ENCODE measurements around the gene FBXO10.
"Not testable (repeated sequence)": the region's sequence is repeated elsewhere in the genome, so short reads cannot be mapped to it uniquely, and the experiment has no call there.

The FBXO10 gene

DNA sequence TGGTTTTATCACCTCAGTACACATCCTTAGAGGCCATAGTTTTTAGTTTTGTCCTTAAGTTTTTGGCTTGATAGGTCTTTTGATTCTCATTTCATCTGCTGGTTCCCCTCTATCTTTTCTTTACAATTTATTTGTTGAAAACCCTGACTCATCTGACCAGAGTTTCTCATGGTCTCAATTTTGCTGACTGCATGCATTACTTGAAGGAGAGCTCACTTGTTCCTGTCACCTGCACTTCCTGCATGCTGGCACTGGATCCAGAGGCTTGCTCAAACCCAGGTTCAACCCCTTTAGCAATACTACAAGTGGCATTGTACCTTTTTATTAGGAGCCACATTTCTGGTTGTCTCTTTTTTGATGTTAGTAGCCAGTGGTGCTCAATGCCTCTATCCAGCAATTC lies 26.7 kb downstream of the FBXO10 start:
- DNase-seq = no peak

DNA sequence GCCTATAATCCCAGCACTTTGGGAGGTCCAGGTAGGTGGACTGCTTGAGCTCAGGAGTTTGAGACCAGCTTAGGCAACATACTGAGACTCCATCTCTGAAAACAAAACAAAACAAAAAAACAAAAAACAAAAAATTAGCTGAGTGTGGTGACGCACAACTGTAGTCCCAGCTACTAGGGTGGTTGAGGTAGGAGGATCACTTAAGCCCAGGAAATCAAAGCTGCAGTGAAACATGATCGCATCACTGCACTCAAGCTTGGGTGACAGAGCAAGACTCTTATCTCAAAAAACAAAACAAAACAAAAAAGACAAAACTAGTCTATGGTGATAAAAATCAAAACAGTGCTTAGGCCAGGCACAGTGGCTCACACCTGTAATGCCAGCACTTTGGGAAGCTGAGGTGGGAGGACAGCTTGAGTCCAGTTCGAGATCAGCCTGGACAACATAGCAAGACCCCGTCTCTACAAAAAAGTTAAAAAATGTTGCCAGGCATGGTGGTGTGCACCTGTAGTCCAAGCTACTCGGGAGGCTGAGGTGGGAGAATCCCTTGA lies 28.8 kb downstream of the FBXO10 start:
- no peak for DNase-seq

DNA sequence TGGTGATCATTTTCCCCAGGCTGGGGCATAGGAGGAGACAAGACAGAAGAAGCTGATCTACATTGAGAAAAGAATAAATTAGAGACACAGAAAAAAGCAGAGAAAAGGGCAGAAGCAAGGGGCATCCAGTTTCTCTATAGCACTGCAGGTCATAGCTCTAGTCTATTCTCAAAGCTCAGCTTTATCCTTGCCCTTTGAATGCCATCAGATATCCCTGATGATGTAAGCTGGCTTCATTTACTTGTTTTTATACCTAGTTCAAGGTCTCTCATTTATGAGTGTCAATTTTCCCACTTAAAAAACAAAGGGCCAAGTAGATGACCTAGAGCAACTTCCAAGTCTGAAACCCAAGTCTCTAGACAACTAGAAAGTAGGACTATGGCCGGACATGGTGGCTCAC lies 32.7 kb downstream of the FBXO10 start:
- no peak for DNase-seq

DNA sequence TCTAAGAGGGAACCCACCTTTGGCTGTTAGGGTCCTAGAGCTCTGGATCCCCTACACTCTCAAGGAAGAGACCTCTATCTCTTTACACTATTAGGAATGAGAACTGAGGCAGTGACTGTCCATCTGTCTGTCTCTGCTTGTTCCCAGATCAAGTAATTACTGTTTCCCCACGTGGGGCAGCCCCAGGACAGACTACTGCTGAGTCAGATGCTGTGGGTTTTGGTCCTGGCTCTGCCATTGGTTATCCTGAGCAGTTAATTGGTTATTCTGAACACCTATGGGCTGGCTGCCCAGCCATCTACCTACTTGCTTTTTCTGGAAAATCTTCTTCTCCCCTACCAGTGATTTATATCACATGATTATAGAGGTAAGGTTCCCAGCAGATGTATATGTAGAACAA lies 33.3 kb downstream of the FBXO10 start:
- DNase-seq = no peak

DNA sequence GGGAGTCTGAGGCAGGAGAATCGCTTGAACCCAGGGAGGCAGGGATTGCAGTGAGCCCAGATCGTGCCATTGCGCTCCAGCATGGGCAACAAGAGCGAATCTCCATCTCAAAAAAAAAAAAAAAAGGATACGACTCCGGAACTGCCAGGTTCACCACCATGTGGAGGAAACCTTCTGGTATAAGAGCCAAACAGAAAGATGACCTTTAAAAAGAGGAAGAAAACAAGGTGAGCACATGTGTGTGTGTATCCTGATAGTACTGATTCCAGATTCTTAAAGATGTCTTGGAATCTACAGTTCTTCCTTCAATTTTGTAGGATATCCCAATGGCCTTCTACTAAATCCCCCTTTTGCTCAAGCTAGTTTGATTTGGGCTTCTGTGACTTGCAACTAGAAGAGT lies 33.7 kb downstream of the FBXO10 start:
- no peak for DNase-seq

DNA sequence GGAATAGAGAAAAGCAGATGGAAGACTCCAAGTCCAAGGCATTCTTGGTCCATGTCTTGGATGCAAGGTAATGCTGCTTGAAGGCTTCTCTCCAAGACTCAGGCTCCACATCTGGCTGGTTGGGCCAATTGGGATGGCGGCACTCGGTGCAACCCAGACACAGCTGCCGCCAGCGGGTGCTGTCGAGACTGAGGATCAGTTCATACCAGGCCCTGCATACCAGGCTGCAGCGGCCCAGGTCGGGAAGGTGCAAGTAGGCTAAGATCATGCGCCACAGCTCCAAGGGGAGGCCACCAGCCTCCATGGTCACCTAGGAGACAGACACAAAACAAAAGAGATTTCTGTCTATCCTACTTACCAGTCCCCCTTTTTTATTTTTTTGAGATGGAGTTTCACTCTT lies 34.7 kb downstream of the FBXO10 start:
- DNase-seq = no peak

DNA sequence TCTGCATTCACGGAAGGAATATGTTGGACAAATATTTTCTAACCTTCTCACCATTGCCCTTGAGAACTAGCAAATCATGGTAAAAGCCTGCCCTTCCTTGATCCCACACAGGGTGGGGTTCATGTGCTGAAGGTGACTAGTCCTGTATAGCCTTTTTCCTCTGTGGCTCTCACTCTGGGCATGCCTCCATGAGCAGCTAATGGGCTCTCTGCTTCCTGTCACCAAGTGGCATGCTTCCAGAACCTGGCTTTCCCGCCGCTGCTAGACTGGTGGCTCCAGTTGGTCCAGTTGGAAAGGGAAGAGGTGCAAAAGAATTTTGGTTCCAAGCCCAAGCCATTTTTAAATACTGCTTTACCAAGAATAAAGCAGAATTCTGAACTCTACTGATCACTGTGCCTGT lies 35.5 kb downstream of the FBXO10 start:
- no peak for DNase-seq

DNA sequence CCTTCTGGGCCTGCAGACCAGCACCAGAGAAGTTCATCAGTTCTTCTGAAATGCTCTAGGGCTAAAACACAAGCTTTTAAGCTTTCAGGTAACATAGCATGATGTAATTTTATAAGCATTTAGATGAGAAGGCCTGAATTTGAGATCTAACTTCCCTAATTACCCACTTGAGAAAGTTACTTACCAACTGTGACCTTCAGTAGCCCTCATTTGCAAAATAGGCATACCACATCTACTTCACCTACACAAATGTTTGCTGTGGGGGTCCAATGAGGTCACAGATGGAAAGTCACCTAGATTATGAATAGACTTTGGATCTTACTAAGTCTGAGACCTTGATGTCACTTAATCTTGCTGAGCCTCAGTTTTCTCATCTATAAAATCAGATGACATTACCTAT lies 36.5 kb downstream of the FBXO10 start:
- DNase-seq = no peak

DNA sequence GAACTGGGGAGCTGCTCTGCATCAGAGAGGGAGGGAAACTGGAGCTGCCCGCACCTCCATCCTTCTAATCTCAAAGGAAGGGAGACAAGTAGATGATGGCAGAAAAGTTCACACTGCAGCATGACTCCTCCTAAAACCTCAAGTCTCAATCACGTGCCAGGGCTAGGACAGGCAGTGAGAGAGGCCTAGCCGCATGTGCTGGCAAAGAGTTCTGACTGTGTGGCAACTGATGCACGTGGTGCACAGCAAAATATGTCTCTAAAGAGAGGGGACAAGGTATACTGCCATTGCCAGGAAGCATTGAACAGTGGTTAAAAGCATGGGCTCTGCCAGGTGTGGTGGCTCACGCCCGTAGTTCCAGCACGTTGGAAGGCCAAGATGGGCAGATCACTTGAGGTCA lies 38.1 kb downstream of the FBXO10 start:
- no peak for DNase-seq

DNA sequence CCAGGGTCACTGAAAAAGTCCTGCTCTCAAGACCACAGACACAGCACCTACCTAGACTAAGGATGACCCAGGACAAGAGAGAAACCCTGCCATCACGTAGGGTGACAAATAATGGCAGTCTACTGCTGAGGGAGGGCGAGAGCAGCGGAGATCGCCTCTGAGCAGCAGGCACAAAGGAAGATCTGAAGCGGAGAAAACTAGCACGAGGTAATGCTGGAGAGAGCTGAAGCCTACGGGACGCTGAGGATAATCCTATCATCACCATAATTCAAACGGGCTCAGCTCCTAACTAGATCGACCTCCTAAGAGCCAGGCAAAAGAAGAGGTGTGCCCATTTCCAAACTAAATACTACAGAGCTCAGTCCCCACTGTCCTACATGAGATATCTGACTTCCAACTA lies 41.3 kb downstream of the FBXO10 start:
- no peak for DNase-seq

DNA sequence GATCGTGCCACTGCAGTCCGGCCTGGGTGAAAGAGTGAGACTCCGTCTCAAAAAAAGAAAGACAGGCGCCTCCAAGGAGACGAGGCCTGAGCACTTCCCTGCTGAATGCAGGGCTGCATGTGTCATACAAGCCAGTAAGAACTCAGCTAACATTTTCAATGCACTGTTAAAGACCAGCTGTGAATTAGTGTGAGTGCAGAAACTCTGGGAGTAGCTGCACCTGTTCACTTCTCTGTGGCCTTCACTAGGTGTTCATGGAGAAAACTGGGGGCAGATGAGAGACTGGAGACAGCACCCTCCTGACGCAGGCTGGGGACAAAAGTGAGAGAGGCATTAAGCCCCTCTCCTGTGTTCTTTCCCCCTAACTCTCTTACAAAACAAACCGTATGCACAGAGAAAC lies 41.8 kb downstream of the FBXO10 start:
- DNase-seq = no peak

DNA sequence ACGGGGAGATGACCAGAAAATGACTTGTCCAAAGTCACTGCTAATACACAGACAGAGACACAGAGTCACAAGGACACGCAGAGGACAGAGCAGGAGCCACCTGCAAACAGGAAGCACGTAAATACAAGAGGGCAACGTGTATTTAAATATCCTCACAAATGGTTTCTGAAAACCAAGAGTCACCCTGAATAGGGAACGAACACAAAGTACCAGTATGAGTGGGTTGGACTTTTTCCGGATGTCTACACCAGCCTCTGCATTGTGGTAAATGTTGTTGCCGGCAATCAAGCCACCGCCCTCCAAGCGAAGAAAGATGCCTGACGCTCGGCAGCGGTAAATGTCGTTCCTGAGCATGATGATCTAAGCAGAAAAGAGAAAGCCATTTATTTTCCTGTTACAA lies 44.5 kb downstream of the FBXO10 start:
- DNase-seq = no peak

DNA sequence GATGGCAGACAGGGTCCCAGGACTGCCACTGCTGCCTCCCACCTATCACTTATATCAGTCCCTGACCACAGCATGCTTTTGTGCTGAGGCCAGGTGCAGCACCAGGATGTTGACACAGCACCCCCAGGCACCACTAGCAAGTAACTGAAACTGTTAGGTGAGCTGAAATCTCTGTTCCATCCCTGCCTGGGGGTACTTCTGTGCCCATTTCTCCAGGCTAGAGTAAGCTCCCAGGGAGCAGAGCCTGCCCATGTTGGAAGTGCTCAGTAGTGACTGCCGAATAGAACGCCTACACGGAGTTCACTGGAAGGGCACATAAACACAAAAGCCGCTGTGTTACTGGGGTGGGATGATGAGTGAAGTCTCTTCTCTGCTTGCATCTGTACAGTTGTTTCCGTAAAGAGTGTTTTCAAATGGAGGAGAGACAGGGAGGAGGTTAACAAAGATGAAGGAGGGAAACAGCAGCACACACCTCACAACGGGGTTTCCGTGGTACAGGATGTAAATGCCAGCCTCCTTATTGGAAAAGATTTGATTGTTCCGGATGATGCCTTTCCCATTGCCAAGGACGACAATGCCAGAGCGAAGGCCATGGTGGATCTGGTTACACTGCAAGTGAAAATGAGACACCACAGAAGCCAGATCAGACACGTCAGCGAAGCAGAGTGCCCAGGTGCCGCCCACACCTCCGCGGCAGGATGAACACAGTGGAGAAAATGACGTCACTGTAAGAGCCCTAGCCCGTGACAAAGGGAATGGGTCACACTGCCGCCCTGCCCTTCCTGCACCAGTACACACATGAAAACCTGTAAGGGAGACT lies 47.3 kb downstream of the FBXO10 start:
- no peak for DNase-seq

DNA sequence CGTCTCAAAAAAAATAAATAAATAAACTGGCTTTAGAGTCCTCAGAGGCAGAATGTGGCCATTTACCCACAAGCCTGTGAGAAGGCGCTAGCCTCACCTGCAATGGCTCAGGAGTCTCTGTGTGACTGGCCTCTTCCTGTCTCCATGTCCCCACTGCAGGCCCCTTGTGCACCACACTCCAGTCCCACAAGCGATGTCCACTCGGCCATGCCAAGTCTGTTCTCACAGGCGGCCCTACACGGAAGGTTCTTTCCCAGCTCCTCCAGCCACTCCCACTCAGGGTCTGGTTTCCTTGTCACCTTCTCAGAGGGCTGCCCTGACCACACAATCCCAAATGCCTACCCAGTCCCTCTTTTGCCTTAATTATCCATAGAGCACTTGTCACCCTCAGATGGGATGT lies 52.3 kb downstream of the FBXO10 start:
- DNase-seq = no peak

DNA sequence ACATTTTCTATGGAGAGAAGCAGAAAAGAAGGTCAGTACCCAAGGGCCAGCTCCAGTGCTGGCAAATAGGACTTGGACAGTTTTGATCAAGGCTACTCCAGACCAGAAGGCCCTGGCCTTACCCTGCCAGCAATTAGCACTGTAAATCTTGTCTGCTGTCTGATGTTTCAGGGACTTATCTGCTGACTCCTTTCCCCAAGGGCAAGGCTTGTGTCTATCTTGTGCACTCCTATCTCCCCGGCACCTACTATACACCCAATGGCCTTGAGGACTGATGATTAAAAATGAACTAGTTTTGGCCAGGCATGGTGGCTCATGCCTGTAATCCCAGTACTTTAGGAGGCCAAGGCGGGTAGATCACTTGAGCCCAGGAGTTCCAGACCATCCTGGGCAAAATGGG lies 53.2 kb downstream of the FBXO10 start:
- DNase-seq = no peak

DNA sequence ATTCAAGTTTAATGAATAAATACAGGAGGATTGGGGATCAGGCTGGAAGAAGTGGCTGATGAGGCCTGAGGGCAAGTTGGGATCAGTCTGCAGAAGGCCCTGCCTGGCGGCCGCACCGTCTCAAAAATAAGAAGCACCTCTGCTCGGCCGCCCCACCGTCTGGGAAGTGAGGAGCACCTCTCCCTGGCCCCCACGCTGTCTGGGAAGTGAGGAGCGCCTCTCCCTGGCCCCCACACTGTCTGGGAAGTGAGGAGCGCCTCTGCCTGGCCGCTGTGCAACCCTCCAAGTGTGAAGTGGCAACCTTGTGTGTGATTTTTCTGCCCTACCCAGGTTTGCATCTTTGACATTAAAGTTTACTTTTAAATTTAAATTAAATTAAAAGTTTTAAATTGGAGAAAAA lies 55.1 kb downstream of the FBXO10 start:
- DNase-seq = no peak

DNA sequence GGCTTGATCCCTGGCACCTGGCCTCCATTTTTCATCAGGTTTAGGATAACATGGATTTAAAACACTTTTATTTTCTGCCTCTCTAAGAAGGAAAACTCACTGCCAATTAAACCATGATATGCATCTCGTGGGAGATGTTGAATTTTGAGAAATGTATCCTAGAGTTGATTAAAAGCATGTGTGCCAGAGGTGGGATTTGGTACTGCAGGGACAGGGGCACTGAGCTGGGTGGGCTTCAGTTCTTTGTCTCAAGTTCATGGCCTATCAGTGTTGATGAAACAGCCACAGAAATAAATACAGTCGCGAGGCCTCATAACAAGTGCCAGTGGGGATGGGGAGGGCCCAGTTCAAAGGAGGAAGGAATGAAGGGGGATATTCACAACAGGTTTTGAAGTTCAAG lies 55.5 kb downstream of the FBXO10 start:
- DNase-seq = no peak

DNA sequence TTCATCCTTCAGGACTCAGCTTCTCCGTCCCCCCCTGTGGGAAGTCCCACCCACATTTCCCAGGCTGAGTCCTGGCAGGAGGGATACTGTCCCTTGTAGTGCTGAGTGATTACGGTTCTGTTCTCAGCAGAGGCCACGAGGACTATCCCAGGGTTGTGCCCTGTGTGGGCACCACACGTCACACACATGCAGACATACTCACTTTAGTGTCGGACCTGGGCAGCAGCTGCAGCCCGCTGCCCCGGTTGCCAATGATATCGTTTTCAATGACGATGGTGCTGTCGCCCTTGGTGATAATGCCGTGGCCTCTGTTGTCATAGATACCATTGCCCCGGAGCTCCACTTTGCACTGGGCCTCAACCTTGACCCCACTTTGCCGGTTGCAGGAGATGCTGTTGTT lies 58.3 kb downstream of the FBXO10 start:
- DNase-seq = no peak

DNA sequence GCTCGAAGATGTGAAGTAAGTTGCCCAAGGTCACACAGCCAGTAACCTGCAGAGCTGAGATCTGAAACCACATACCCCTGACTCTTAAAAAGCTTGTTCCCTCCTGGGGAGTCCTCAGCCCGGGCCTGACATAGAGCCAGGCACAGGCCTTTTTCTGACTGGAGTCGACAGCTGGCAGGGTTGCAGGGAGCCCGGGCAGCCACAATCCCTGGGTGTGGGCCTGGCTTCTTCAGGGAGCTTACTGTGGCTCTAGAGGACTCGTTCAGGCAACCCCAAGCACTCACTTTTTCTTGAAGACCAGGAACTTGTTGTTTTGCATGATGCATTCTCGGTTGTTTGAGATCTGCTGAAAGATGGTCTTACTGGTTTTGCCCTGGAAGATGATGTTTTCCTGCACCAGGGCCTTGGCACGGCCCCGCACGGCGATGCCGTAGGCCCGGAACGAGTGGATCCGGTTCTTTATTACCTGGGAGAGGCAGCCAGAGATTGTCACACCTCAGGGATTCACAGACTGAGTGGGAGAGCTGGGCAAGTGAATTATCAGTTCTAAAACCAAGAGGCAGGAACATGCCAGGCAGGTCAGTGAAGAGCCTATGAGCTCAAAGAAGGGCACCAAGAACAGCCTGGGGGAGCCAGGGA lies 60.4 kb downstream of the FBXO10 start:
- no peak for DNase-seq

DNA sequence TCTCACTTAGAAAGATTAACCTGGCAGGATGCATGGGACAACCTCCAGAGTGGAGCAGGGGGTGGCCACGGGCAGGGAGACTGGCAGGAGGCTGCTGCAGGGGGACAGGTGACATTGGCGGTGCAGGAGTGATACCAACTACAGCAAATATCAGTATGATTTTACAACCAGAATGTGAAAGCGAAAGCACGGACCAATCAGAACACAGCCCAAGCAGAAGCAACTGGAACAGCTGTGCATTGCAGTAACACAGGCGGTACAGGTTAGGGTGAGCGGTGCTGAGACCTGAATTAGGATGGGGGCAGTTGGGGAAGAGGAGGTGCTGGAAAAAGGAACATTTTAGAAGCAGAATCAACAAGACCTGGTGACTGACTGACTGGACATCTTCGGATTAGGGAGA lies 61.2 kb downstream of the FBXO10 start:
- no peak for DNase-seq

DNA sequence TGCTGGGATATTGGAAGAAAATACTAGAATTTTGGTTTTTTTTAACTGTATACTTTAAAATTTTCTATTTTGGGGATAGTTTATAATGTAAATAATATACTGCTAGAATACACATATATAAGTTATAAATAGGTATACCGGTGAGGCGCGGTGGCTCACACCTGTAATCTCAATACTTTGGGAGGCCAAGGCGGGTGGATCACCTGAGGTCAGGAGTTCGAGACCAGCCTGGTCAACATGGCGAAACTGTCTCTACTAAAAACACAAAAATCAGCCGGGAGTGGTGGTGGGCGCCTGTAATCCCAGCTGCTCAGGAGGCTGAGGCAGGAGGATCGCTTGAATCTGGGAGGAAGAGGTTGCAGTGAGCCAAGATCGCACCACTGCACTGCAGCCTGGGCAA lies 61.8 kb downstream of the FBXO10 start:
- DNase-seq = not testable (repeated sequence)

DNA sequence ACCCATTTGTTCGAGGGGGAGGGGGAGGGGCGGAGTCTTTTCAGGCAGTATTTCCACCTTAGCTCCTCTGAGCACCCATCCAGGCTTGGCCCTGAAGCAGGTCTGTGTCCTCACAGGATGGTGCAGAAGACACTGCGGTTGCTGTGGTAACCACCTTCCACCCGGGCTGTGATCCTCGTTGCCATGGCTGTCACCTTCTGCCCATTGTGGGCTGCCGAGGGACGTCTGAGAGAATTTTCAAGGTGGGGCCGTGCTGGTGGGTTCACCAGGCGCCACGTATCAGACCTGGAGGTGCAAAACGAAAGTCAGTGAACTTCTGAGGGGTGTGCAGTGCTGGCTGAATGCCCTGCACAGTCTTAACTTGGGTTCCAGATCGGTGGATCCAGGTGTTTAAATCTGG lies 63.7 kb downstream of the FBXO10 start:
- DNase-seq = no peak

DNA sequence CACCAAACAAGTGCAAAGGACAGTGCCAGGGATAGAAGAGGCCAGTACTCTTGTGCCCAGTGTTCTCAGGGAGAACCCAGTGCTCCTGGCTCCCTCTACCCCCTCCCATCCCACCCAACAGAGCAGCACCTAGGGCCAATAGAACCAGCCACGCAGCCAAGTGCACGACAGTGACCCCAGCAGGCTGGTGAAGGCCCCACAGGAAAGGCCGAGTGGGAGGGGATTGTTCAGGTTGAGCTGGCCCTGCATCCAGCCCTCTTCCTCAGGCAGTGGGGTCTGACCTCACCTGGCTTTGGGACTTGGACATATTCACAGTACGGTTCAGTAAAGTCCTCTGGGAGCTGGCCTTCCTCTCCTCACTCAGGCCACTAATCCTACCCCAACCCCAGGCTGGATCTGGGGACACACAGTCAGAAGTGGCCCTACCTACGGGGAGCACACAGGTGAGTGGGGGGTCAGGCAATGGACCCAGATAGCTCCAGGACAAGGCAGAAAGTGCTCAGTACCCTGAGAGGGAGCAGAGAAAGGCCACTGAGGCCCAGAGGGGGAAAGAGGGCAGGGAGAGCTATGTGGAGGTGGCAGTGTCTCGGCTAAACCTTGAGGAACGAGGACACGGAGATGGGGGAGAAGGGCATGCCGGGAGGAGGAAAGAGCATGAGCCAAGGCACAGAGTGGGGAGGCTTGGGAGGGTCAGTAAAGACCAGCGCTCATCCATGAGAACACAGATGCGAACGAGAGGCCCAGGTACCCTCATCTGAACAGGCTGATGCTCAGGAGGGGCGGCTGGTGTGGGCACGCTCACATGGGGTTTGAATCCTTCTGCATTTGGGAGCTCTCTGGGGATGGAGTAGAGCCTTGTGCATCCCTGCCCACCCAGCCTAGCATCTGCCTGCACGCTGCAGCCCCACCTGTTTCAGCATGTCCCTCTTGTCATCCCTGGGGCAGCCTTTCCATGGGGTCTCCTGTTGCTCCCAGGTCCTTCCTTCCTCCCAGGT lies 64.9 kb downstream of the FBXO10 start:
- DNase-seq = no peak
